Measurements from ENCODE around the gene RPL27. TPM values are rescaled to one million over a fixed set of nuclear protein-coding genes. Genes with fewer than 3 reads are reported as not detected.
"Not testable (repeated sequence)": the region's sequence is repeated elsewhere in the genome, so short reads cannot be mapped to it uniquely, and the experiment has no call there.

RPL27 gene
- total RNA-seq, 3 donors from 2014 or later: 1,150 to 3,519 (median 1,958) TPM

- H3K36me3 ChIP-seq: no peaks in the 10 kb centered on the region
These were observed 30.3 kb upstream of the RPL27 start for GRCh38 chr17:42967925-42968324.

GRCh38 chr17:42969001-42969581, 29.1 kb upstream of the RPL27 start:
- Histone ChIP-seq H3K4me3 (no peak overlapping the region), H3K9me3 (no peaks in the 10 kb centered on the region), H3K36me3 (no peaks in the 10 kb centered on the region), H3K27me3 (no peaks in the 10 kb centered on the region), H3K27ac (no peak overlapping the region), H3K4me1 (no peaks in the 10 kb centered on the region)
- intact Hi-C loops (cut with DNase I; ENCODE audit: low total_unique reads): no loop called here
- TF ChIP-seq CTCF (IDR thresholded peaks at IDR 0.05): no peak
- no peak for TF ChIP-seq POLR2A (IDR thresholded peaks at IDR 0.05)
- no peak for TF ChIP-seq POLR2AphosphoS5 (IDR thresholded peaks at IDR 0.05)
- no peak for DNase-seq (ENCODE audit: low spot score in 2 of 2)

More at GRCh38 chr17:42967925-42968324, 30.3 kb upstream of the RPL27 start:
- no peak overlapping the region for H3K27ac ChIP-seq
- no peak overlapping the region for H3K4me3 ChIP-seq
- H3K27me3 ChIP-seq: no peaks in the 10 kb centered on the region
- H3K9me3 ChIP-seq: no peaks in the 10 kb centered on the region
- H3K4me1 ChIP-seq: peaks cover 0 to 6% of the 10 kb centered on the region in 2 donors
- no peak for DNase-seq (ENCODE audit: low spot score in 2 of 2)
- TF ChIP-seq CTCF (IDR thresholded peaks at IDR 0.05): no peak
- TF ChIP-seq POLR2AphosphoS5 (IDR thresholded peaks at IDR 0.05): no peak
- no peak for TF ChIP-seq POLR2A (IDR thresholded peaks at IDR 0.05)
- intact Hi-C loops (cut with DNase I; ENCODE audit: low total_unique reads): no loop called here

- Histone ChIP-seq H3K27me3 (no peaks in the 10 kb centered on the region), H3K36me3 (no peaks in the 10 kb centered on the region), H3K9me3 (no peaks in the 10 kb centered on the region), H3K27ac (no peak overlapping the region), H3K4me1 (no peaks in the 10 kb centered on the region), H3K4me3 (no peak overlapping the region)
- DNase-seq (ENCODE audit: low spot score in 2 of 2): no peak
- intact Hi-C loops (cut with DNase I; ENCODE audit: low total_unique reads): no loop called here
- TF ChIP-seq POLR2AphosphoS5 (IDR thresholded peaks at IDR 0.05) (no peak), POLR2A (IDR thresholded peaks at IDR 0.05) (no peak), CTCF (IDR thresholded peaks at IDR 0.05) (no peak)
These were observed 26.6 kb upstream of the RPL27 start for GRCh38 chr17:42971589-42971988.

GRCh38 chr17:42973323-42973722, 24.9 kb upstream of the RPL27 start:
- DNase-seq (ENCODE audit: low spot score in 2 of 2); H3K36me3 ChIP-seq; H3K4me1 ChIP-seq; intact Hi-C loops (cut with DNase I; ENCODE audit: low total_unique reads); H3K27me3 ChIP-seq; H3K9me3 ChIP-seq: not testable (repeated sequence)
- H3K27ac ChIP-seq: peak overlapping the region in 1 of 2 donors; percentile 52
- peak overlapping the region in 2 of 3 donors; percentile 32 to 43 for H3K4me3 ChIP-seq

GRCh38 chr17:42975265-42975664, 23.0 kb upstream of the RPL27 start:
- Histone ChIP-seq H3K27me3 (no peaks in the 10 kb centered on the region), H3K4me1 (no peaks in the 10 kb centered on the region), H3K4me3 (no peak overlapping the region), H3K9me3 (no peaks in the 10 kb centered on the region), H3K27ac (no peak overlapping the region), H3K36me3 (no peaks in the 10 kb centered on the region)
- intact Hi-C loops (cut with DNase I; ENCODE audit: low total_unique reads): no loop called here
- no peak for DNase-seq (ENCODE audit: low spot score in 2 of 2)
- TF ChIP-seq POLR2A (IDR thresholded peaks at IDR 0.05) (no peak), CTCF (IDR thresholded peaks at IDR 0.05) (no peak), POLR2AphosphoS5 (IDR thresholded peaks at IDR 0.05) (no peak)

GRCh38 chr17:42975701-42976100, 22.5 kb upstream of the RPL27 start:
- H3K9me3 ChIP-seq; H3K4me1 ChIP-seq; H3K27ac ChIP-seq; H3K27me3 ChIP-seq; H3K36me3 ChIP-seq; H3K4me3 ChIP-seq; DNase-seq (ENCODE audit: low spot score in 2 of 2); intact Hi-C loops (cut with DNase I; ENCODE audit: low total_unique reads): not testable (repeated sequence)

Measured in breast epithelium (tissue), 4 donors.